HG03095 (cell line): ENCODE measurements around the gene WNT2B.

ENCODE experiments used
- ATAC-seq: cut with Tn5 transposase; IDR thresholded peaks from one replicate; pipeline ENCODE4 v1.9.1; 2021; ENCODE audit warnings: moderate library complexity; ENCODE audit not compliant: unreplicated experiment

The WNT2B gene

DNA sequence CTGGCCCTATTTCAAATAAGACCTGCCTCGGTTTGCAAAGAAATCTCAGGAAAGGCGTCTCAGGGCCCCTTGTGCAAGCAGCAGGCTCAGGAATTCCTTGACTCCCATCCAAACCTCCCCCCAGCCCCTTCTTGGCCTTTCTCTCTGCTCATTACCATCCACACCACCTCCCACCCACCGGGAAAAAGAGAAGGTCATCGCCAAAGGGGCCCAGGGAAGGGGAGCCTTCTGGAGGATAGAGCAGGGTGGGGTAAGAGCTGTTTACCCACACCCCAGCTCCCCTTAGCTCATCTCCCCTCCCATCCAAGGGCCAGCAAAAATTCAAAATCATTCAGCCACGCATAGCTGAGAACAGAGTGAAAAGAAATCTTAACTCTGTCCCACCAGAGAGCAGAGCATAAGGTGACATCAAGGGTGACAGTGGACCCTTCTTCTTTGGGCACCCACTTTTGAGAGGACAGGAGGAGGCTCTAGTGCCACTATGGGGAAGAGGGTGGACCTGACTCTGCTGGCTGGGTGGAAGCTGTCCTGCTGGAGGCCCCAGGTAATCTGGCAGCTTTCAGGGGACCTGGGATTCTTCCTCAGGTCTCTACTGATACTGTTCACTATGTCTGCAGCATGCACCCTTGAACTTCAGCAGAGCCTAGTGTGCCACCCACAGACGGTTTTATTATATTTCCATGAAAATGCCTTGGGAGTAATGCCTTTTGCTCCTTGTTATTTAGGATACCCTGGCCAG lies 3.9 kb upstream of the WNT2B start:
- ATAC-seq: no peak

DNA sequence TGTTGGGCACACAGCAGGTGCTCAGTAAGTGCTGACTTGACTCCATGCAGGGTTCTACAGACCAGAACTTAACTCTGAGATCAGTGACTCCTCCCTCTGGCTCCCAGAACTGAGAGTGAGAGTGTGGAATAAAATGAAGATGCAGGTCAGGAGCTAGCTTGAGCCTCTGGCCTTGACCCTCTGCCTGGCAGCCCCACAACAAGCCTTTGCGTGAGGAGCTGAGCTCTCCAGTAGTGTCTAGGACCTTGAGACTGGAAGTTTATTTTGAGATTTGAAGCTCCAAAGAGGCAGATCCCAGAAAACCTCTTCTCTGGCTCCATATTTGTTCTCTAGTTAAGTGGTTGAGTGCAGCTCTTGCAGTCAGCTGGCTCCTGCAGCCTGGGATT lies 3.4 kb upstream of the WNT2B start:
- ATAC-seq: no peak

- no peak for ATAC-seq
Measured at GRCh38 chr1:112505878-112506277, 2.9 kb upstream of the WNT2B start.

GRCh38 chr1:112506306-112506705 lies 2.5 kb upstream of the WNT2B start:
- ATAC-seq: no peak

- no peak for ATAC-seq
Measured at GRCh38 chr1:112506731-112507130, 2.0 kb upstream of the WNT2B start.

GRCh38 chr1:112507336-112507735 lies 1.4 kb upstream of the WNT2B start:
- no peak for ATAC-seq

DNA sequence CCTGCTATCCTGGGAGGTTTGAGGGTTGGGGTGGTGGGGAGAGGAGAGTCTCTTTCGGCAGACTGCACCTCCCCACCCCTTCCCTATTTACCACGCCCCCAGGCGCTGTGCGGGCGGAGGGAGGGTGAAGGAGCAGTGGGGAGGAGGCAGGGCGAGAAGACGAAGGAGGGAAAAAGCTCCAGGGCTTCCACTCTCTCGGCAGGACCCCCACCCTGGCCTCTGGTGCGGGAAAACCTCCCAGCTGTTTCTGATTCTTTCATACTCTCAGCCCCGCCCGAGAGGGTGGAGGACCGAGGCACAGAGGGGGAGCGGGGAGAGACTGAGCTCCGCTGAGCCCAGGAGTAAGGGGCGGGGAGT lies 866 bp upstream of the WNT2B start:
- ATAC-seq: no peak

GRCh38 chr1:112509005-112509659 lies 367 bp downstream of the WNT2B start:
- ATAC-seq: no peak

GRCh38 chr1:112509660-112510178 lies 954 bp downstream of the WNT2B start:
- ATAC-seq: no peak

GRCh38 chr1:112510340-112510739 lies 1.6 kb downstream of the WNT2B start:
- ATAC-seq: no peak

DNA sequence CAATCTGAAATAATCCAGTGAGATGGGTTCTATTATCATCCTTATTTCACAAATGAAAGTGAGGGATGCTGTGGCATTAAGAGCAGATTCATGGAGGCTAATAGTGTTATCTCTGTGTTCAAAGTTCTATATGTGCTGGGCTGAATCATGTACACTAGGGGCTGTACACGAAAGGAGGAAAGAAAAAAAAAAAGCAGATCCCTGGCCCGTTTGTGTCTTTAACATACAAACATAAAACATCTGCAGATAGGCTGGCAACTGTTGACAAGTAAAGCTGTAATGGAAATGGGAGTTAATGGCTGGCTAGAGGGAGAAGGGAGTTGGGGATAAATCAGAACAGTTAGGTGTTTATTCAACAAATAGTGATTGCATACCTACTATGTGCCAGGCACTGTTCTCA lies 3.1 kb downstream of the WNT2B start:
- ATAC-seq: no peak

GRCh38 chr1:112513112-112513870 lies 4.5 kb downstream of the WNT2B start:
- no peak for ATAC-seq

DNA sequence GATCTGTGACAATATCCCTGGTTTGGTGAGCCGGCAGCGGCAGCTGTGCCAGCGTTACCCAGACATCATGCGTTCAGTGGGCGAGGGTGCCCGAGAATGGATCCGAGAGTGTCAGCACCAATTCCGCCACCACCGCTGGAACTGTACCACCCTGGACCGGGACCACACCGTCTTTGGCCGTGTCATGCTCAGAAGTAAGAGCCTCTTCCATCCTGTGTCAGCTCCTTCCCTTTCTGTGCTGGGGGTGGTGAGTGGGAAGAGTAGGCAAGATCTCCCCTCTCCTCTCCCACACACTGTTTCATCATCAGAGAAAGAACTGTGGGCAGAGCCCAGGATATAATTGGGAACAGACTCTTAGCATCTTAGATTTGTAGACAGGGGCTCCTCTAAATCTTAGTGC lies 6.1 kb downstream of the WNT2B start:
- ATAC-seq: no peak

GRCh38 chr1:112515311-112516009 lies 6.7 kb downstream of the WNT2B start:
- no peak for ATAC-seq

DNA sequence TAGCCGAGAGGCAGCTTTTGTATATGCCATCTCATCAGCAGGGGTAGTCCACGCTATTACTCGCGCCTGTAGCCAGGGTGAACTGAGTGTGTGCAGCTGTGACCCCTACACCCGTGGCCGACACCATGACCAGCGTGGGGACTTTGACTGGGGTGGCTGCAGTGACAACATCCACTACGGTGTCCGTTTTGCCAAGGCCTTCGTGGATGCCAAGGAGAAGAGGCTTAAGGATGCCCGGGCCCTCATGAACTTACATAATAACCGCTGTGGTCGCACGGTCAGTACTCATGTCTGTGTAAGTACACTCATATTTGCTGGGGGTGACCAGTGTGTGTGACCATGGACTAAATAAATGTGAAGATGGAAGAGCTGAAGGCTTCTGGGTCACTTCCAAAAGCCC lies 7.4 kb downstream of the WNT2B start:
- ATAC-seq: no peak

DNA sequence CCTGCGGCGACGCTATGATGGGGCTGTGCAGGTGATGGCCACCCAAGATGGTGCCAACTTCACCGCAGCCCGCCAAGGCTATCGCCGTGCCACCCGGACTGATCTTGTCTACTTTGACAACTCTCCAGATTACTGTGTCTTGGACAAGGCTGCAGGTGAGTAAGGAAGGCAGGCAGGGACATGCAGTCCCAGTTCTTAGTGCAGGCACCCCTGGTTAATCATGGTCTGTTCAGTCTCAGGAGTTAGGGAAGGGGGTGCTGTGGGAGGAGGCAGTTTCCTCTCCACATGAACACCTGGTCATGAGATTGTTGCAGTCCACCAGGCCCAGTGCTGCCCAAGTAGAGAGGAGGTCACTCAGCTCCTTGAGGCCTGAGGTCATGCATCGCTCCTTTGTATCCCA lies 8.5 kb downstream of the WNT2B start:
- ATAC-seq: no peak

GRCh38 chr1:112517646-112518045 lies 8.9 kb downstream of the WNT2B start:
- no peak for ATAC-seq

DNA sequence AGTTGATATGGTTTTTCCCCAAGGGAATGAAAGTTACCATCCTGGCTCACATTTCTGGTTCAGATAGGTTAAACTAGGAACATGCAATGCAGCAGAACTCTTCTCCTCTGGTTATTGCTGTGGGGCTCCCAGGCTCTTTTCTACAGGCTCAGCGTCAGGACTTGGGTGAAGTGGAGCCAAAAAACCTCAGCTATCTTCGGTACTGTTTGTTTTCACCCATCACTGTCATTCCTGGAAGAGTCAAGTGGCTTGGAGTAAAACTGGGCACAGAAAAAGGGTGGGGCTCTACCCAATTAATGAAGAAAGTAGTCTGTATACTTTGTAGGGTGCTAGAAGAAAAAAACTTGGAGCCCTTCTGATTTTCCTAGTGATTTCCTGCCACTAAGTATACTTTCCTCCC lies 9.4 kb downstream of the WNT2B start:
- ATAC-seq: no peak

GRCh38 chr1:112520166-112520565 lies 11.4 kb downstream of the WNT2B start:
- ATAC-seq: no peak

DNA sequence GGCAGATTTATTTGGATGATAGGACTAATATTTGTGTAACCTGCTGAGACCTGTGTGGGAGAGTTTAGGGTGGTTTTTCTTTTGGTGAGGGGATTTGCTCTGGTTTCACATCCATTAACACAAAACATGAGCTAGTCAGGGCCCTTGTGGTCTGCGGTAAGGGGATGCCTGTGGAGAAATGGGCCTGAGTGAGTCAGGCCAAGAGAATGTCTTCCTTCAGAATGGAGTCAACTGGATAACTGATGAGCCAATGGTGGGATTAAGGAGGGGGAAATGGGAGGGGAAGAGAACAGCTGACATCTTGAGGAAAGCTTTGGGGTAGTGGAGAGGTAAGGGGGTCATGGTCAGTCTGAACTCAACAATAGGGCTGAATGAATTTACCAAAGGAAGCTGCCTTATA lies 13.9 kb downstream of the WNT2B start:
- ATAC-seq: no peak

DNA sequence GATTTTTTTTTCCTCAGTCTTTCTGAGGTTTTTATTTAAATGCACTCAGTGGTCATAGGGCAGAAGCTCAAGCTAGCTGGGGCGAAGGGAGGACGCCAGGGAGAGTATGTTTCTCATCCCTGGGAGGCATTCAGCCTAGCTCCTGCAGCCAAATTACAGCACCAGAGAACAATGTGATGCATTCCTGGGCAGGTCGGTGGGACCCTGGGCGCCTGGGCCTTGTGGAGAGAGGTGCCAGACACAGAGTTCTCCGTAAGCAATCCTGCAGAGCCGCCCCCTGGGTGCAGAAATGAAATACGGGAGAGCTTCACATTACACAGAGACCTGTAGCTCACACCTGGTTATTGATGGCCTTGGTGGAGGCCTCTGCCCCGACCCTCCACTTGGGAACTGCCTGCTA lies 15.5 kb downstream of the WNT2B start:
- no peak for ATAC-seq
